Mesendoderm (in vitro differentiated cells): ENCODE measurements around the gene LDLR.
"Not testable (repeated sequence)": the region's sequence is repeated elsewhere in the genome, so short reads cannot be mapped to it uniquely, and the experiment has no call there.

Experiments
- DNase-seq: peaks from one replicate; pipeline ENCODE4 v3.0.0; 2013
- H2AK5ac ChIP-seq: 2 replicates; pipeline ENCODE4 v1.6.1; 2013; ENCODE audit warnings: low read length, inconsistent platforms
- H2BK120ac ChIP-seq: 2 replicates; pipeline ENCODE4 v1.6.1; 2013; ENCODE audit warnings: low read depth, mild to moderate bottlenecking, low read length, moderate library complexity, mixed read lengths
- H2BK15ac ChIP-seq: replicated peaks from 2 replicates; pipeline ENCODE4 v1.6.1; 2013; ENCODE audit warnings: low read depth, mild to moderate bottlenecking, moderate library complexity
- H2BK5ac ChIP-seq: 2 replicates; pipeline ENCODE4 v1.6.1; 2013; ENCODE audit warnings: low read length, inconsistent platforms
- H3K18ac ChIP-seq: 2 replicates; pipeline ENCODE4 v1.6.1; 2013; ENCODE audit warnings: mild to moderate bottlenecking, low read length, mixed read lengths
- H3K23ac ChIP-seq: one replicate; pipeline ENCODE4 v1.6.1; 2013; ENCODE audit warnings: low read length
- H3K27ac ChIP-seq: 2 replicates; pipeline ENCODE4 v1.5.1; 2013; ENCODE audit warnings: low read depth, mild to moderate bottlenecking, inconsistent platforms, low read length, moderate library complexity
- H3K27me3 ChIP-seq: 2 replicates; pipeline ENCODE4 v1.6.1; 2013; ENCODE audit warnings: low read length, control low read depth, mild to moderate bottlenecking, inconsistent platforms; ENCODE audit not compliant: insufficient read depth, poor library complexity
- H3K36me3 ChIP-seq: 2 replicates; pipeline ENCODE4 v1.6.1; 2013; ENCODE audit warnings: low read length, inconsistent platforms; ENCODE audit not compliant: control insufficient read depth, insufficient read depth
- H3K4ac ChIP-seq: one replicate; pipeline ENCODE4 v1.6.1; 2013; ENCODE audit warnings: low read depth, mild to moderate bottlenecking, low read length, moderate library complexity
- H3K4me1 ChIP-seq: 2 replicates; pipeline ENCODE4 v1.6.1; 2013; ENCODE audit warnings: low read depth, low read length, inconsistent platforms; ENCODE audit not compliant: control insufficient read depth
- H3K4me2 ChIP-seq: 2 replicates; pipeline ENCODE4 v1.6.1; 2013; ENCODE audit warnings: low read length
- H3K4me3 ChIP-seq: 2 replicates; pipeline ENCODE4 v1.5.1; 2013; ENCODE audit warnings: mild to moderate bottlenecking, low read length
- H3K56ac ChIP-seq: one replicate; pipeline ENCODE4 v1.6.1; 2013; ENCODE audit warnings: low read length
- H3K79me1 ChIP-seq: 2 replicates; pipeline ENCODE4 v1.6.1; 2013; ENCODE audit warnings: low read length, inconsistent platforms
- H3K79me2 ChIP-seq: 2 replicates; pipeline ENCODE4 v1.6.1; 2013; ENCODE audit warnings: mild to moderate bottlenecking, low read length; ENCODE audit not compliant: control insufficient read depth, insufficient read depth
- H3K9ac ChIP-seq: 2 replicates; pipeline ENCODE4 v1.6.1; 2013; ENCODE audit warnings: low read length, inconsistent platforms
- H4K5ac ChIP-seq: one replicate; pipeline ENCODE4 v1.6.1; 2013; ENCODE audit warnings: low read length
- H4K8ac ChIP-seq: one replicate; pipeline ENCODE4 v1.6.1; 2013; ENCODE audit warnings: low read depth, mild to moderate bottlenecking, control low read depth, low read length, moderate library complexity
- WGBS: extraction: QIAGEN DNeasy Blood & Tissue Kit; methylation state at CpG from one replicate; pipeline ENCODE4 v1.1.7; 2013; ENCODE audit warnings: low lambda C conversion rate, missing lambda C conversion rate; ENCODE audit not compliant: insufficient coverage; ENCODE audit errors: extremely low coverage; 5-methylcytosine and 5-hydroxymethylcytosine counted together

Gene LDLR

GRCh38 chr19:11093689-11094238, 4.5 kb downstream of the LDLR start:
- H3K4ac ChIP-seq: no peak overlapping the region
- no peak overlapping the region for H3K9ac ChIP-seq
- H2AK5ac ChIP-seq: no peak overlapping the region
- no peak overlapping the region for H2BK15ac ChIP-seq
- no peak overlapping the region for H3K23ac ChIP-seq
- H3K4me3 ChIP-seq: no peak overlapping the region
- H2BK120ac ChIP-seq: no peak overlapping the region
- H3K27ac ChIP-seq: no peak overlapping the region
- H3K27me3 ChIP-seq: no peaks in the 10 kb centered on the region
- no CpG with 5 or more reads among the region's 15 CpGs for WGBS
- peaks cover 88% of the 10 kb centered on the region for H3K79me2 ChIP-seq
- H3K79me1 ChIP-seq: peaks cover 2% of the 10 kb centered on the region
- H4K8ac ChIP-seq: no peak overlapping the region
- no peak overlapping the region for H3K18ac ChIP-seq
- H3K4me1 ChIP-seq: peaks cover 3% of the 10 kb centered on the region
- H3K56ac ChIP-seq: no peak overlapping the region
- H3K4me2 ChIP-seq: no peak overlapping the region
- H2BK5ac ChIP-seq: no peak overlapping the region
- no peak for DNase-seq
- no peak overlapping the region for H4K5ac ChIP-seq
- H3K36me3 ChIP-seq: peaks cover 15% of the 10 kb centered on the region

- H3K79me2 ChIP-seq: peaks cover 89% of the 10 kb centered on the region
- no CpG with 5 or more reads among the region's 4 CpGs for WGBS
- no peak overlapping the region for H3K18ac ChIP-seq
- H3K56ac ChIP-seq: no peak overlapping the region
- H3K4me2 ChIP-seq: no peak overlapping the region
- no peak for DNase-seq
- H3K27ac ChIP-seq: no peak overlapping the region
- no peak overlapping the region for H2BK120ac ChIP-seq
- H3K4me1 ChIP-seq: peaks cover 3% of the 10 kb centered on the region
- no peak overlapping the region for H2BK15ac ChIP-seq
- H2AK5ac ChIP-seq: no peak overlapping the region
- H3K27me3 ChIP-seq: no peaks in the 10 kb centered on the region
- H3K36me3 ChIP-seq: peaks cover 15% of the 10 kb centered on the region
- no peak overlapping the region for H4K8ac ChIP-seq
- H3K79me1 ChIP-seq: peaks cover 2% of the 10 kb centered on the region
- H3K4me3 ChIP-seq: no peak overlapping the region
- no peak overlapping the region for H3K4ac ChIP-seq
- H2BK5ac ChIP-seq: no peak overlapping the region
- no peak overlapping the region for H4K5ac ChIP-seq
- no peak overlapping the region for H3K23ac ChIP-seq
- H3K9ac ChIP-seq: no peak overlapping the region
Measured at GRCh38 chr19:11094520-11094894, 5.2 kb downstream of the LDLR start.

- Histone ChIP-seq H3K79me1 (peaks cover 8% of the 10 kb centered on the region), H3K4me1 (peaks cover 3% of the 10 kb centered on the region), H3K36me3 (peaks cover 21% of the 10 kb centered on the region), H3K23ac (no peak overlapping the region), H3K79me2 (peaks cover 85% of the 10 kb centered on the region), H2BK120ac (no peak overlapping the region), H3K27me3 (no peaks in the 10 kb centered on the region), H4K5ac (no peak overlapping the region), H4K8ac (no peak overlapping the region), H3K18ac (no peak overlapping the region), H2AK5ac (no peak overlapping the region), H3K4me3 (no peak overlapping the region), H3K4me2 (no peak overlapping the region), H3K56ac (no peak overlapping the region), H3K27ac (no peak overlapping the region), H3K9ac (no peak overlapping the region), H2BK5ac (no peak overlapping the region), H3K4ac (no peak overlapping the region), H2BK15ac (no peak overlapping the region)
- no peak for DNase-seq
- no CpG with 5 or more reads among the region's 10 CpGs for WGBS
Measured at GRCh38 chr19:11096210-11096841, 7.1 kb downstream of the LDLR start.

GRCh38 chr19:11097367-11097766, 8.1 kb downstream of the LDLR start:
- H4K8ac ChIP-seq, H2BK15ac ChIP-seq, H4K5ac ChIP-seq, H3K18ac ChIP-seq, H3K56ac ChIP-seq, H2BK5ac ChIP-seq, H3K9ac ChIP-seq, H3K23ac ChIP-seq, H2AK5ac ChIP-seq, H3K4me3 ChIP-seq, H3K27me3 ChIP-seq, H3K4me1 ChIP-seq, H3K27ac ChIP-seq, H3K4ac ChIP-seq, H3K4me2 ChIP-seq, DNase-seq, H2BK120ac ChIP-seq, H3K79me1 ChIP-seq: not testable (repeated sequence)
- Histone ChIP-seq H3K36me3 (peaks cover 19% of the 10 kb centered on the region), H3K79me2 (peaks cover 75% of the 10 kb centered on the region)
- no CpG with 5 or more reads among the region's 6 CpGs for WGBS

DNA sequence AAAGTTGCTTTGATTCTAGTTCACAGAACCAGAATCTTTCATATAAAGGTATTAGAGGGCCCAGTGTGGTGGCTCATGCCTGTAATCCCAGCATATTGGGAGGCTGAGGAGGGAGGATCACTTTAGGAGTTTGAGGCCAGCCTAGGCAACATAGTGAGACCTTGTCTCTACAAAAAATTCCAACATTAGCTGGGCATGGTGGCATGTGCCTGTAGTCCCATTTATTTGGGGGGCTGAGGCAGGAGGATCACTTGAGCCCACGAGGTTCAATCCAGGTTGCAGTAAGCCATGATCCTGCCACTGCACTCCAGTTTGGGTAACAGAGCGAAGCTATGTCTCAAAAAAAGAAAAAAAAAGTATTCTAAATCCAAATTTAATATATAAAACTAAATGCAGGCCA, 9.1 kb downstream of the LDLR start:
- no peak overlapping the region for H3K4me2 ChIP-seq
- no peak overlapping the region for H4K5ac ChIP-seq
- H4K8ac ChIP-seq: no peak overlapping the region
- H3K4me3 ChIP-seq: no peak overlapping the region
- no peak overlapping the region for H2AK5ac ChIP-seq
- H3K56ac ChIP-seq: no peak overlapping the region
- H3K36me3 ChIP-seq: peaks cover 24% of the 10 kb centered on the region
- H3K4me1 ChIP-seq: no peaks in the 10 kb centered on the region
- no peak overlapping the region for H3K9ac ChIP-seq
- H3K27me3 ChIP-seq: no peaks in the 10 kb centered on the region
- no peak overlapping the region for H3K18ac ChIP-seq
- H3K23ac ChIP-seq: no peak overlapping the region
- H3K79me2 ChIP-seq: peaks cover 72% of the 10 kb centered on the region
- no peak overlapping the region for H3K4ac ChIP-seq
- H3K79me1 ChIP-seq: peaks cover 12% of the 10 kb centered on the region
- H2BK5ac ChIP-seq: no peak overlapping the region
- H2BK15ac ChIP-seq: no peak overlapping the region
- WGBS: no CpG with 5 or more reads among the region's 2 CpGs
- no peak for DNase-seq
- no peak overlapping the region for H3K27ac ChIP-seq
- no peak overlapping the region for H2BK120ac ChIP-seq

GRCh38 chr19:11098861-11099260, 9.6 kb downstream of the LDLR start:
- H3K27ac ChIP-seq: no peak overlapping the region
- peaks cover 67% of the 10 kb centered on the region for H3K79me2 ChIP-seq
- no peaks in the 10 kb centered on the region for H3K4me1 ChIP-seq
- peaks cover 12% of the 10 kb centered on the region for H3K79me1 ChIP-seq
- H3K18ac ChIP-seq: no peak overlapping the region
- H2BK15ac ChIP-seq: no peak overlapping the region
- H3K36me3 ChIP-seq: peaks cover 24% of the 10 kb centered on the region
- H4K8ac ChIP-seq: no peak overlapping the region
- H4K5ac ChIP-seq: no peak overlapping the region
- H3K4me2 ChIP-seq: no peak overlapping the region
- no peak overlapping the region for H2AK5ac ChIP-seq
- no peaks in the 10 kb centered on the region for H3K27me3 ChIP-seq
- no peak overlapping the region for H3K4ac ChIP-seq
- no peak overlapping the region for H3K4me3 ChIP-seq
- H2BK5ac ChIP-seq: no peak overlapping the region
- no peak overlapping the region for H3K23ac ChIP-seq
- H3K56ac ChIP-seq: no peak overlapping the region
- no peak for DNase-seq
- no CpG with 5 or more reads among the region's 3 CpGs for WGBS
- H3K9ac ChIP-seq: no peak overlapping the region
- H2BK120ac ChIP-seq: no peak overlapping the region
